ENCODE data around the gene PRR7. TPM values are rescaled to one million over a fixed set of nuclear protein-coding genes. Genes with fewer than 3 reads are reported as not detected.

Gene PRR7
- total and polyA plus RNA-seq, 2 experiments from 2014 or later: 4.8 to 11.7 TPM

- no peak overlapping the region for H2AFZ ChIP-seq
- no peaks in the 10 kb centered on the region for H3K9me2 ChIP-seq (replicated peaks; ENCODE audit: insufficient read depth)
- H4K20me1 ChIP-seq (ENCODE audit: insufficient read depth, poor library complexity, severe bottlenecking): peaks cover 47% of the 10 kb centered on the region
- no peak overlapping the region for H3K27ac ChIP-seq
- H3K4me1 ChIP-seq (ENCODE audit: insufficient read depth): peaks cover 17% of the 10 kb centered on the region
- WGBS (ENCODE audit: low lambda C conversion rate, missing lambda C conversion rate): 51% methylated on average over 14 of the region's 14 CpGs
- H3K9me3 ChIP-seq (ENCODE audit: low read depth): no peaks in the 10 kb centered on the region
- peak overlapping the region; percentile 92 for H3K4me3 ChIP-seq
- H3K79me2 ChIP-seq: peaks cover 49% of the 10 kb centered on the region
- DNase-seq (ENCODE audit: low spot score): no peak
- no peak for TF ChIP-seq EZH2 (IDR thresholded peaks at IDR 0.05; ENCODE audit: borderline replicate concordance)
- no peaks in the 10 kb centered on the region for H3K27me3 ChIP-seq
- peak overlapping the region; percentile 96 for H3K4me2 ChIP-seq
- no peaks in the 10 kb centered on the region for H3K36me3 ChIP-seq (replicated peaks; ENCODE audit: insufficient read depth, low read depth)
Observed at GRCh38 chr5:177471610-177472356, 25.2 kb downstream of the PRR7 start.

- peak overlapping the region; percentile 87 for H3K27ac ChIP-seq
- peak overlapping the region; percentile 96 for H3K4me2 ChIP-seq
- H3K36me3 ChIP-seq (replicated peaks; ENCODE audit: insufficient read depth, low read depth): no peaks in the 10 kb centered on the region
- H4K20me1 ChIP-seq (ENCODE audit: insufficient read depth, poor library complexity, severe bottlenecking): peaks cover 47% of the 10 kb centered on the region
- DNase-seq (ENCODE audit: low spot score): peak; percentile 78
- 2% methylated on average over 16 of the region's 93 CpGs for WGBS (ENCODE audit: low lambda C conversion rate, missing lambda C conversion rate)
- H3K4me3 ChIP-seq: peak overlapping the region; percentile 92
- H3K9me3 ChIP-seq (ENCODE audit: low read depth): no peaks in the 10 kb centered on the region
- H2AFZ ChIP-seq: peak overlapping the region; percentile 68
- H3K9me2 ChIP-seq (replicated peaks; ENCODE audit: insufficient read depth): no peaks in the 10 kb centered on the region
- H3K79me2 ChIP-seq: peaks cover 49% of the 10 kb centered on the region
- TF ChIP-seq CTCF (IDR thresholded peaks at IDR 0.05; ENCODE audit: poor library complexity) (peak; percentile 10), EZH2phosphoT487 (IDR thresholded peaks at IDR 0.05; ENCODE audit: low read depth, severe bottlenecking, unreplicated experiment) (no peak), EZH2 (IDR thresholded peaks at IDR 0.05; ENCODE audit: borderline replicate concordance) (no peak)
- no peaks in the 10 kb centered on the region for H3K27me3 ChIP-seq
- peaks cover 17% of the 10 kb centered on the region for H3K4me1 ChIP-seq (ENCODE audit: insufficient read depth)
Observed at GRCh38 chr5:177472460-177473442, 26.1 kb downstream of the PRR7 start.

- peak within 1 kb of the TSS; percentile 87 for H3K27ac ChIP-seq
- no peaks in the 10 kb centered on the region for H3K27me3 ChIP-seq
- TF ChIP-seq EZH2 (IDR thresholded peaks at IDR 0.05; ENCODE audit: borderline replicate concordance): no peak
- TF ChIP-seq CTCF (IDR thresholded peaks at IDR 0.05; ENCODE audit: poor library complexity): no peak
- TF ChIP-seq EZH2phosphoT487 (IDR thresholded peaks at IDR 0.05; ENCODE audit: low read depth, severe bottlenecking, unreplicated experiment): no peak
- H2AFZ ChIP-seq: peak within 1 kb of the TSS; percentile 68
- peaks cover 17% of the 10 kb centered on the region for H3K4me1 ChIP-seq (ENCODE audit: insufficient read depth)
- H3K4me3 ChIP-seq: peak within 1 kb of the TSS; percentile 92
- peaks cover 44% of the 10 kb centered on the region for H3K79me2 ChIP-seq
- H3K36me3 ChIP-seq (replicated peaks; ENCODE audit: insufficient read depth, low read depth): no peaks in the 10 kb centered on the region
- no peaks in the 10 kb centered on the region for H3K9me2 ChIP-seq (replicated peaks; ENCODE audit: insufficient read depth)
- H3K9me3 ChIP-seq (ENCODE audit: low read depth): no peaks in the 10 kb centered on the region
- peak; percentile 89 for DNase-seq (ENCODE audit: low spot score)
- peaks cover 41% of the 10 kb centered on the region for H4K20me1 ChIP-seq (ENCODE audit: insufficient read depth, poor library complexity, severe bottlenecking)
- H3K4me2 ChIP-seq: peak within 1 kb of the TSS; percentile 96
- 0% methylated on average over 1 of the region's 69 CpGs for WGBS (ENCODE audit: low lambda C conversion rate, missing lambda C conversion rate)
Observed at GRCh38 chr5:177473443-177474001, 26.9 kb downstream of the PRR7 start, which contains the start of gene DBN1. Gene DBN1, minus strand, starts transcription at chr5:177473634. Its CDS starts 113 bp downstream, at chr5:177473521.

Measured in hepatocyte (in vitro differentiated cells).